SH-SY5Y (cell line): ENCODE results near the gene LSMEM2.

Experiments
- GATA2 ChIP-seq: IDR thresholded peaks from 2 replicates; pipeline ENCODE4 v1.6.1; 2011; ENCODE audit warnings: mild to moderate bottlenecking, low read depth, low read length
- GATA3 ChIP-seq: IDR thresholded peaks from 2 replicates; pipeline ENCODE4 v1.6.1; 2011; ENCODE audit warnings: low read depth, mild to moderate bottlenecking, low read length, moderate library complexity

Gene LSMEM2

GRCh38 chr3:50267280-50267913, 11.5 kb upstream of the LSMEM2 start:
- TF ChIP-seq GATA3 (no peak), GATA2 (no peak)

DNA sequence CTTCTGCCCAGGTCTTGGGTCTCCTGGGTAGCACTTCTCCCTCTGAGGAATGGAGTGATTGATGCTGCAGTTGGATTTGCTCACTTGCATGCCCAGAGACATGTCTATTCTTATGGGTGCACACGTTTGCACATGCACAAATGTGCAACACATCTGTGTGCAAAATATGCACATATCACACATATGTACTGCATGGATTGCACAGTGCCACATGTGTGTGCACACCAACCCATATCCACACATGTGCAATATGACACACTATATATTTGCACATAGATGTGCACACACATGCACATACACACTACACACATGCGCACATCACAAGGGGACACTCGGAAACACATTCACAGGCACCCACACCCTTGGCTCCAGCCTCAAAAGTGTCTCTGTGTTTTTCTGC, 10.6 kb upstream of the LSMEM2 start:
- TF ChIP-seq GATA3 (no peak), GATA2 (no peak)

DNA sequence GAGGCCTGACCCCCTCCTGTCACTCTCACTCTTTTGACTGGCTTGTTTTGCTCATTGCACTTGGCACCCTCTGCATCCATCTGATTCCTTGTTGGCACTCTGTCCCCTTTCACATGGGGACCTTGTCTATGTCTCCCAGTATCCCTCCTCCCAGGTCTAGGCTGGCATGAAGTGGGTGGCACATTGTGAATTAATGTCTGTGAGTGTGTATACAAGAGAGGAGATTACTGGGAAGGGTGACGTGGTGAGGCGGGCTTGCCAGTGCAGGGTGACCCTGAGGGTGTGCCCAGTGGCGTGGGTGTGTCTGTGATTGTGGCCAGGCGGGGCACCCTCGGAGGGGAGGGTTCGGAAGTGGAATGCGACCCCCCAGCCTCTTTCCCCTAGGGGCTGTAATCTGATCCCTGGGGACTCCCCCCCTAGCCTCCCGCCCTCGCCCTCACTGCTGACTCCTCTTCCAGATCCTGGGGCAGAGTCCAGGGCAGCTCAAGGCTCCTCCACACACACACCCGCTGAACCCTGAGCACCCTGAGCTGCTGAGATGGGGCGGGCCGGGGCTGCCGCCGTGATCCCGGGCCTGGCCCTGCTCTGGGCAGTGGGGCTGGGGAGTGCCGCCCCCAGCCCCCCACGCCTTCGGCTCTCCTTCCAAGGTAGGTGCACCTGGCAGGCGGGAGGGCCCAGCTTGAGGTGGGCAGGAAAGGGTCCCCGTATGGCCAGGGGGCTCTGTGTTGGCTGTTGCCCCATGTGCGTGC, 10.0 kb upstream of the LSMEM2 start, which contains the start of gene SEMA3B:
SEMA3B (plus strand) TSS at position 445 of the 749 bp plus-strand sequence; CDS start at position 539, 94 bp downstream.
- TF ChIP-seq GATA2: no peak
- TF ChIP-seq GATA3: no peak

DNA sequence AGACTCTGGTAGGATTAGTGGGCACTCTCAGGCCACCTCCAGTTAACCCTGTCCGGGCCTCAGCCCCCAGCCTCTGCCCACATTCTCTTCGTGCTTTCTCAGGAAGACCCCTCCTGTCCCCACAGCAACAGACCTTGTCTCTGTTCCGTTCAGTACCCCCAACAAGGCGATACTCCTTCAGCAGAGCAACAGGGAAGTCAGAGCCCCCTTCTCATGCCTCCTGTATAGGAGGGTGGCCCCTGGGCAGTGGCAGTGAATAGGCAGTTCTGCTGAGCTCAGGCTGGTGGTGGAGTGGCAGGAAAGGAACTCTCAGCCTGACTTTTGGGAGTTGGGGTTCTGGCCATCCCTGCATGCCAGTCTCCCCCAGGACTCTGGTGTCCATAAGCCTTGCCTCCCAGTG, 9.4 kb upstream of the LSMEM2 start:
- TF ChIP-seq GATA3: no peak

GRCh38 chr3:50269977-50270413, 8.9 kb upstream of the LSMEM2 start:
- TF ChIP-seq GATA2: no peak
- no peak for TF ChIP-seq GATA3

DNA sequence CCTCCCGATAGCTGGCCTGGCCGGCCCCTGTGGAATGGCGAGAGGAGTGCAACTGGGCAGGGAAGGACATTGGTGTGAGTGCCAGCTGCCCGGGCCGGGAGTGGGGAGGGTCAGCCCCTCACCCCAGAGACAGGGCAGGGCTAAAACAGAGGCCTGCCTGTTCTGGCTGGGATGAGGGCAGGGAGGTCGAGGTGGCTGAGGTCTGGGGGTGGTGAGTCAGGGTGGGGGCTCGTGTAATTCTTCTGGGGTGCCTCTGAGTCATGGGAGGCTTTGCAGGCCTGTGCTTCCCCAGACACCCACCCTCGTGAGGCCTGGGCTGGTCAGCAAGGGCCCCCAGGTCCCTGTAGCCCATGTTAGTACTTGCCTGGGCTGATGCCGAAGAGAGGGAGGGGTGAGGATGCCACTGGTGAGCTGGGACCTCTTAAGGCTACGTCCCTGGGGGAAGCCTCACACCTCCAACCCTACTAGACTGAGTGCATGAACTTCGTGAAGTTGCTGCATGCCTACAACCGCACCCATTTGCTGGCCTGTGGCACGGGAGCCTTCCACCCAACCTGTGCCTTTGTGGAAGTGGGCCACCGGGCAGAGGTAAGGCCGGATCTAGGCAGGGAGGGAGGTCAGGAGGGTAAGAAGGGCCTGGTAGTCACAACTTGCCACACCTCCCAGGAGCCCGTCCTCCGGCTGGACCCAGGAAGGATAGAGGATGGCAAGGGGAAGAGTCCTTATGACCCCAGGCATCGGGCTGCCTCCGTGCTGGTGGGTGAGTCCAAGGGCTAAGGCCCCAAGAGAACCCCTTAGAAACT, 8.3 kb upstream of the LSMEM2 start:
- no peak for TF ChIP-seq GATA3
- no peak for TF ChIP-seq GATA2

DNA sequence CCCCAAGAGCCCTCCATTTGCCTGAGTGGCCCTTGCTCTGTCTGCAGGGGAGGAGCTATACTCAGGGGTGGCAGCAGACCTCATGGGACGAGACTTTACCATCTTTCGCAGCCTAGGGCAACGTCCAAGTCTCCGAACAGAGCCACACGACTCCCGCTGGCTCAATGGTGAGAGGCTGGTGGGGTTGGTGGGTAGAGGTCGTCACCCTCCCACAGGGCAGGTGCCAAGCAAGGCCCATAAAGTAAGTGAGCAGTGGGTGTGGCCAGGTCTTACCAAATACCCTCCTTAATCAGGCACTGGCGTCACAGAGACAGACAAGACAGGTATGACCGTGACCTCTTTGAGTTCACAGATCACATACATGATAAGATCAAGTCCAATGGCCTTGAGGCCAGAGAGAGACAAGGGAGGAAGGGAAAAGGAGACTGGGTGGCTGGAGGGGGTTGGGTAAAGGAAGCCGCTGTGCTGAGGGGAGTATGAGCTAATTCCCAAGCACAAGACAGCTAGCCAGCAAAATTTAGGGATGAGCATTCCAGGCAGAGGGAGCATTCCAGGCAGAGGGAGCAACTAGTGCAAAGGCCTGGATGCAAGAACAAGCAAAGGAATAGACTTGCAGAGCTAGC, 7.5 kb upstream of the LSMEM2 start:
- TF ChIP-seq GATA2 (no peak; the same call in 1 of the 2 replicates), GATA3 (no peak)

- no peak for TF ChIP-seq GATA3
- no peak for TF ChIP-seq GATA2
Measured at GRCh38 chr3:50272911-50273688, 5.8 kb upstream of the LSMEM2 start.

DNA sequence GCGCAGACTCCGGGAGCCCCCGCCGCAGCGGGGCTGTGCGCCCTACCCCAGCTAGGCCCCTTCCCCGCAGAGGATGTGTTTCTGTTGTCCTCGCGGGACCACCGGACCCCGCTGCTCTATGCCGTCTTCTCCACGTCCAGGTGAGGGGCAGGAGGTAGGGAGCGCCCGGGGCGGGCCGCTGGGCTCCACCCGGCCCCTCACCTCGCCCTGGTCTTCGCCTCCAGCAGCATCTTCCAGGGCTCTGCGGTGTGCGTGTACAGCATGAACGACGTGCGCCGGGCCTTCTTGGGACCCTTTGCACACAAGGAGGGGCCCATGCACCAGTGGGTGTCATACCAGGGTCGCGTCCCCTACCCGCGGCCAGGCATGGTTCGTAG, 5.2 kb upstream of the LSMEM2 start:
- no peak for TF ChIP-seq GATA3
- TF ChIP-seq GATA2: no peak

DNA sequence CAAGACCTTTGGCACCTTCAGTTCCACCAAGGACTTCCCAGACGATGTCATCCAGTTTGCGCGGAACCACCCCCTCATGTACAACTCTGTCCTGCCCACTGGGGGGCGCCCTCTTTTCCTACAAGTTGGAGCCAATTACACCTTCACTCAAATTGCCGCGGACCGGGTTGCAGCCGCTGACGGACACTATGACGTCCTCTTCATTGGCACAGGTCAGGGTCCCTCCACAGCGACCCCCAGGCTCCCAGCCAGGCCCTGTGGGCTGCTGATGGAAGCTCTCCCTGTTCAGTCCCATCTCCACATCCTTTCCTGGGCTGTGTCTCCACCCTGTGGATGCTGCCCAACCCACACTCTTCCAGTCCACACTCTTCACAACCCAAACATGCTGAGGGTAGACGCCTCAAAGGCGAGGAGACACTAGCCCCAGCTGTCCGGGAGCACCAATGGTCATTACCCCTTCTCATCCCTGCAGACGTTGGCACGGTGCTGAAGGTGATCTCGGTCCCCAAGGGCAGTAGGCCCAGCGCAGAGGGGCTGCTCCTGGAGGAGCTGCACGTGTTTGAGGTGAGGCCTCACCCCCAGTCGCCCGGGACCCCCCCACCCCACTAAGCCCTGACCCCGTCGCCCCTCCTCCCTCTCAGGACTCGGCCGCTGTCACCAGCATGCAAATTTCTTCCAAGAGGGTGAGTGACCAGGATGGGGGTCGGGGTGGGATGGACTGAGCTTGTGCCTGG, 4.3 kb upstream of the LSMEM2 start:
- TF ChIP-seq GATA3: no peak
- TF ChIP-seq GATA2: no peak

DNA sequence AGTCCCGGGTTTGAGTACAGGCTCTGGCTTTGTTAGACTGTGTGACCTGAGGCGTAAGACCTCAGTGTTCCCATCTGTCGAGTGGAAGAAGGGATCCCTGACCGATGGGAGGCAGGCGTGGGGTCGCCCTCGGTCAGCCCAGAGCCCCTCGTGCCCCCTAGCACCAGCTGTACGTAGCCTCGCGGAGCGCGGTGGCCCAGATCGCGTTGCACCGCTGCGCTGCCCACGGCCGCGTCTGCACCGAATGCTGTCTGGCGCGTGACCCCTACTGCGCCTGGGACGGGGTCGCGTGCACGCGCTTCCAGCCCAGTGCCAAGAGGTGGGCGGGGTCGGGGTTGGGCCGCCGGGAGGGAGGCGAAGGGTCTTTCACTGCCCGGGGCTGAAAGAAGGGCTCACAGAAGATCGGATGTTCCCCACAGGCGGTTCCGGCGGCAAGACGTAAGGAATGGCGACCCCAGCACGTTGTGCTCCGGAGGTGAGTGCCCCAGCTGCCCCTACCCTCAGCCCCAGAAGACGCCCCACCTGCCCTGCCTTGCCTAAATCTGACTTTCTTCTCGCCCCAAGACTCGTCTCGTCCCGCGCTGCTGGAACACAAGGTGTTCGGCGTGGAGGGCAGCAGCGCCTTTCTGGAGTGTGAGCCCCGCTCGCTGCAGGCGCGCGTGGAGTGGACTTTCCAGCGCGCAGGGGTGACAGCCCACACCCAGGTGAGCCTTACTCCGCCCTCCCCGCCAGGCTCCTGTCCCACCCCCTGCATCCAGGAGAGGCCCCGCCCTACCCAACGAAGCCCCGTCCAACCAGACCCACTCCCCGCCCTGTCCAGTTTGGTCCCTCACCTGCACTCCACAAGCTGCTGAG, 3.5 kb upstream of the LSMEM2 start:
- TF ChIP-seq GATA2: no peak
